ENCODE data around the gene RNF14. TPM values are rescaled to one million over a fixed set of nuclear protein-coding genes. Genes with fewer than 3 reads are reported as not detected.

The RNF14 gene
- total and polyA plus RNA-seq, 2 donors (not counting 1 experiment from before 2014, with no cell fraction given): 10.5 to 26.6 TPM

DNA sequence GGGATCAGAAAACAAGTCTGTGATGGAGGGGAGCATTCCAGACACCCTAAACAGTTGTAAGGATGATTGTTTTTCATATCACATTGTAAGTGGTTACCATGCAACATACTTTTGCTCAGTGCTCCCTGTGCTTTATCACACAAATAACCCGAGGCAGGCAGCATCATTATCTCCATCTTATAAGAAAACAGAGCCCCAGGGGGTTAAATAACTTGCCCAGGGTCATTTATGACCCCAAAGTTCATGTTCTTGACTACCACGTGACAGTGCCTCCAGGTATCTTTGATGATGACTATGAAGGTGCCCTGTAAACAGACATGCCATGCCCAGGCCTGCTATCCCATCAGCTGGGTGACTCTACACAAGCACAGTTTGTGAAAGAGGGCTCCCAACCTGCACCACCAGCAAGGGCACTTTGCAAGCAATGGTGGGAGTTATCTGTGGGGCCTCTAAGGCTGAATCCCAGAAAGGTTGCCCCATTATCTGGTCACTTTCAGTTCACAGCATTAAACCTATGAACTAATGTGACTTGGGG is 34.4 kb downstream of the RNF14 start:
- TF ChIP-seq CTCF (IDR thresholded peaks at IDR 0.05): no peak
- TF ChIP-seq EZH2 (IDR thresholded peaks at IDR 0.05; ENCODE audit: borderline replicate concordance, insufficient read depth, low read depth, low read length, poor library complexity, severe bottlenecking): no peak
- H3K27me3 Mint-ChIP-seq: no peaks in the 10 kb centered on the region
- ChIA-PET POLR2A (no interaction called here), CTCF (interaction anchor here (1.2 to 1.8 kb wide), 3 partner anchors 11 to 140 kb away, joined by 3 to 6 read pairs (median 4); no protein-coding TSS in a partner anchor)
- intact Hi-C loops (cut with micrococcal nuclease): no loop called here
- H3K4me3 Mint-ChIP-seq: no peak overlapping the region
- peaks cover 0 to 36% of the 10 kb centered on the region in 2 experiments for H3K36me3 ChIP-seq (replicated peaks in 1 of 2; ENCODE audit: control extremely low read depth in 1 of 2, control insufficient read depth in 1 of 2, extremely low read depth in 1 of 2, insufficient read depth in 2 of 2, low read length in 1 of 2)
- H3K9me3 ChIP-seq (ENCODE audit: control extremely low read depth in 1 of 3, control insufficient read depth in 2 of 3, insufficient read depth in 1 of 3, low read length in 2 of 3): no peaks in the 10 kb centered on the region
- H3K27me3 ChIP-seq (replicated peaks in 1 of 4; ENCODE audit: control extremely low read depth in 1 of 4, control insufficient read depth in 3 of 4, insufficient read depth in 4 of 4, low read length in 3 of 4): no peaks in the 10 kb centered on the region
- H3K79me2 ChIP-seq (ENCODE audit: control insufficient read depth, insufficient read depth, low read length): no peaks in the 10 kb centered on the region
- no peaks in the 10 kb centered on the region for H3K9me3 Mint-ChIP-seq (ENCODE audit: insufficient read depth)
- WGBS (ENCODE audit: insufficient coverage): 89% methylated on average over 2 of the region's 2 CpGs
- H2AFZ ChIP-seq (ENCODE audit: insufficient read depth, low read depth, low read length, poor library complexity, severe bottlenecking): no peak overlapping the region
- H3K4me3 ChIP-seq (ENCODE audit: control extremely low read depth in 1 of 5, extremely low read depth in 1 of 5, insufficient read depth in 1 of 5, low read depth in 2 of 5, low read length in 4 of 5): no peak overlapping the region
- no peak for ATAC-seq (ENCODE audit: low read depth)
- no peak overlapping the region for H3K27ac ChIP-seq (ENCODE audit: low read length in 2 of 2)
- no peaks in the 10 kb centered on the region for H3K4me1 ChIP-seq (ENCODE audit: control insufficient read depth in 2 of 2, insufficient read depth in 2 of 2, low read length in 2 of 2)
- H4K20me1 ChIP-seq (ENCODE audit: control insufficient read depth, insufficient read depth, low read length, poor library complexity, severe bottlenecking): no peaks in the 10 kb centered on the region
- no peak overlapping the region for H3K27ac Mint-ChIP-seq
- H3K9ac ChIP-seq (ENCODE audit: low read length): no peak overlapping the region
- H3K4me1 Mint-ChIP-seq: peaks cover 6% of the 10 kb centered on the region
- no peak for DNase-seq
- no peak overlapping the region for H3K4me2 ChIP-seq (replicated peaks; ENCODE audit: low read depth, low read length, poor library complexity, severe bottlenecking)

- no peak for ATAC-seq (ENCODE audit: low read depth)
Observed at GRCh38 chr5:142006363-142007236, 37.7 kb downstream of the RNF14 start.

More at GRCh38 chr5:142006363-142007236, 37.7 kb downstream of the RNF14 start:
- TF ChIP-seq CTCF (IDR thresholded peaks at IDR 0.05): no peak
- no peak for TF ChIP-seq EZH2 (IDR thresholded peaks at IDR 0.05; ENCODE audit: borderline replicate concordance, insufficient read depth, low read depth, low read length, poor library complexity, severe bottlenecking)
- H3K9me3 Mint-ChIP-seq (ENCODE audit: insufficient read depth): no peaks in the 10 kb centered on the region
- Histone ChIP-seq H2AFZ (ENCODE audit: insufficient read depth, low read depth, low read length, poor library complexity, severe bottlenecking) (no peak overlapping the region), H3K27me3 (replicated peaks in 1 of 4; ENCODE audit: control extremely low read depth in 1 of 4, control insufficient read depth in 3 of 4, insufficient read depth in 4 of 4, low read length in 3 of 4) (no peaks in the 10 kb centered on the region), H3K79me2 (ENCODE audit: control insufficient read depth, insufficient read depth, low read length) (no peaks in the 10 kb centered on the region), H3K27ac (ENCODE audit: low read length in 2 of 2) (no peak overlapping the region), H3K36me3 (replicated peaks in 1 of 2; ENCODE audit: control extremely low read depth in 1 of 2, control insufficient read depth in 1 of 2, extremely low read depth in 1 of 2, insufficient read depth in 2 of 2, low read length in 1 of 2) (peaks cover 0 to 19% of the 10 kb centered on the region in 2 experiments), H3K4me2 (replicated peaks; ENCODE audit: low read depth, low read length, poor library complexity, severe bottlenecking) (no peak overlapping the region), H3K9ac (ENCODE audit: low read length) (no peak overlapping the region), H3K4me1 (ENCODE audit: control insufficient read depth in 2 of 2, insufficient read depth in 2 of 2, low read length in 2 of 2) (no peaks in the 10 kb centered on the region), H4K20me1 (ENCODE audit: control insufficient read depth, insufficient read depth, low read length, poor library complexity, severe bottlenecking) (no peaks in the 10 kb centered on the region), H3K4me3 (ENCODE audit: control extremely low read depth in 1 of 5, extremely low read depth in 1 of 5, insufficient read depth in 1 of 5, low read depth in 2 of 5, low read length in 4 of 5) (no peak overlapping the region), H3K9me3 (ENCODE audit: control extremely low read depth in 1 of 3, control insufficient read depth in 2 of 3, insufficient read depth in 1 of 3, low read length in 2 of 3) (no peaks in the 10 kb centered on the region)
- peaks cover 8% of the 10 kb centered on the region for H3K4me1 Mint-ChIP-seq
- ChIA-PET POLR2A (interaction anchor here (0.5 kb wide), 1 partner anchor 15 kb away, joined by 3 read pairs; no protein-coding TSS in a partner anchor), CTCF (interaction anchor here (10.6 kb wide), 1 partner anchor 15 kb away, joined by 91 read pairs; no protein-coding TSS in a partner anchor)
- H3K27me3 Mint-ChIP-seq: no peaks in the 10 kb centered on the region
- WGBS (ENCODE audit: insufficient coverage): 70% methylated on average over 1 of the region's 3 CpGs
- no peak overlapping the region for H3K4me3 Mint-ChIP-seq
- intact Hi-C loops (cut with micrococcal nuclease): no loop called here
- DNase-seq: no peak
- no peak overlapping the region for H3K27ac Mint-ChIP-seq

Data from B cell (primary cell).